NT2/D1 (cell line): ENCODE measurements around the gene CDKN2A.

Experiments
- DNase-seq: peaks from one replicate; pipeline ENCODE4 v3.0.0-alpha.2; 2011; ENCODE audit warnings: low read depth, low spot score
- H3K27me3 ChIP-seq: 2 replicates; pipeline ENCODE4 v1.6.0; 2011; ENCODE audit warnings: mild to moderate bottlenecking; ENCODE audit not compliant: insufficient read length, insufficient read depth
- H3K36me3 ChIP-seq: 2 replicates; pipeline ENCODE4 v1.6.1; 2011; ENCODE audit warnings: mild to moderate bottlenecking, low read length, mixed read lengths; ENCODE audit not compliant: insufficient read depth, insufficient read length
- H3K4me1 ChIP-seq: 2 replicates; pipeline ENCODE4 v1.5.1; 2011; ENCODE audit not compliant: insufficient read depth, insufficient read length
- H3K4me3 ChIP-seq: 2 replicates; pipeline ENCODE4 v1.5.1; 2011; ENCODE audit warnings: low read depth; ENCODE audit not compliant: insufficient read length
- H3K9ac ChIP-seq: 2 replicates; pipeline ENCODE4 v1.6.0; 2011; ENCODE audit warnings: low read depth; ENCODE audit not compliant: insufficient read length
- H3K9me3 ChIP-seq: 2 replicates; pipeline ENCODE4 v1.5.1; 2011; ENCODE audit warnings: mild to moderate bottlenecking, low read length; ENCODE audit not compliant: insufficient read depth
- SUZ12 ChIP-seq: IDR thresholded peaks from 2 replicates; pipeline ENCODE4 v1.6.1; 2011; ENCODE audit not compliant: insufficient read length, insufficient read depth; ENCODE audit errors: extremely low read depth
- YY1 ChIP-seq: IDR thresholded peaks from 2 replicates; pipeline ENCODE4 v1.6.1; 2011; ENCODE audit not compliant: insufficient read length, insufficient read depth
- ZNF274 ChIP-seq: IDR thresholded peaks from 2 replicates; pipeline ENCODE4 v1.6.1; 2011; ENCODE audit warnings: mild to moderate bottlenecking, low read depth, low read length

The CDKN2A gene

GRCh38 chr9:21974722-21975409, 19.3 kb downstream of the CDKN2A start:
- no peaks in the 10 kb centered on the region for H3K9me3 ChIP-seq
- H3K9ac ChIP-seq = peak overlapping the region; percentile 37
- TF ChIP-seq YY1 (no peak), SUZ12 (no peak), ZNF274 (no peak)
- DNase-seq = no peak
- H3K27me3 ChIP-seq = peaks cover 99% of the 10 kb centered on the region
- H3K4me3 ChIP-seq = peak overlapping the region; percentile 50
- no peaks in the 10 kb centered on the region for H3K4me1 ChIP-seq
- H3K36me3 ChIP-seq = no peaks in the 10 kb centered on the region

DNA sequence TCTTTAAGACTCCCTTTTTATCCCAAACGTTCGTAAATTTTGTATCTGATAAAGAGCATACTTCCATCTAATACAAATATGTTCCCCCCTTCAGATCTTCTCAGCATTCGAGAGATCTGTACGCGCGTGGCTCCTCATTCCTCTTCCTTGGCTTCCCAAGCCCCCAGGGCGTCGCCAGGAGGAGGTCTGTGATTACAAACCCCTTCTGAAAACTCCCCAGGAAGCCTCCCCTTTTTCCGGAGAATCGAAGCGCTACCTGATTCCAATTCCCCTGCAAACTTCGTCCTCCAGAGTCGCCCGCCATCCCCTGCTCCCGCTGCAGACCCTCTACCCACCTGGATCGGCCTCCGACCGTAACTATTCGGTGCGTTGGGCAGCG, 19.9 kb downstream of the CDKN2A start:
- TF ChIP-seq YY1 = no peak
- TF ChIP-seq ZNF274 = no peak
- no peak for TF ChIP-seq SUZ12
- Histone ChIP-seq H3K9me3 (no peaks in the 10 kb centered on the region), H3K27me3 (peaks cover 99% of the 10 kb centered on the region), H3K36me3 (no peaks in the 10 kb centered on the region), H3K4me3 (peak overlapping the region; percentile 50), H3K4me1 (no peaks in the 10 kb centered on the region), H3K9ac (peak overlapping the region; percentile 37)
- DNase-seq = no peak

DNA sequence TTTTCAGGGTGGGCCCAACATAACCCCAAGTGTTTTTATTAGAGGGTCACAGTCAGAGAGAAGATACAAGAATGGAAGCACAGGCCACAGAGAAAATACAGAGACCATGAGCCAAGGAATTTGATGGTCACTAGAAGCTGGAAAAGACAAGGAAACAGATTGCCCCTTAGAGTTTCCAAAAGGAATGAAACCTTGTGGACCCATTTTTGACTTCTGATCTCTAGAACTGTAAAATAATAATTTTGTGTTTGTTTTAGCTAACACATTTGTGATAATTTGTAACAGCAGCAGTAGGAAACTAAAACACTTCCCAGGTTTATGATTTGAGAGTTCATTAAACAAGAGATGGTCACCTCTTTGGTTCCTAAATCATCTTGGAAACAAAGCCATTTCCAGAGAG, 21.8 kb downstream of the CDKN2A start:
- Histone ChIP-seq H3K9ac (no peak overlapping the region), H3K27me3 (peaks cover 100% of the 10 kb centered on the region)

GRCh38 chr9:21970800-21971640, 23.2 kb downstream of the CDKN2A start:
- Histone ChIP-seq H3K4me1 (peaks cover 7% of the 10 kb centered on the region), H3K36me3 (no peaks in the 10 kb centered on the region), H3K9ac (no peak overlapping the region), H3K9me3 (no peaks in the 10 kb centered on the region), H3K27me3 (peaks cover 100% of the 10 kb centered on the region), H3K4me3 (peak overlapping the region; percentile 19)
- peak; percentile 97 for TF ChIP-seq SUZ12
- no peak for TF ChIP-seq ZNF274
- DNase-seq = no peak

More for the DNA sequence above, 21.8 kb downstream of the CDKN2A start:
- H3K36me3 ChIP-seq = no peaks in the 10 kb centered on the region
- peaks cover 5% of the 10 kb centered on the region for H3K4me1 ChIP-seq
- no peak for DNase-seq
- no peak overlapping the region for H3K4me3 ChIP-seq
- no peak for TF ChIP-seq ZNF274
- TF ChIP-seq YY1 = no peak
- TF ChIP-seq SUZ12 = no peak
- no peaks in the 10 kb centered on the region for H3K9me3 ChIP-seq

GRCh38 chr9:21969951-21970799, 24.0 kb downstream of the CDKN2A start:
- H3K36me3 ChIP-seq = no peaks in the 10 kb centered on the region
- H3K4me1 ChIP-seq = peaks cover 10% of the 10 kb centered on the region
- H3K9ac ChIP-seq = no peak overlapping the region
- TF ChIP-seq YY1 = no peak
- no peak for TF ChIP-seq SUZ12
- TF ChIP-seq ZNF274 = no peak
- H3K27me3 ChIP-seq = peaks cover 100% of the 10 kb centered on the region
- H3K4me3 ChIP-seq = peak overlapping the region; percentile 19
- no peaks in the 10 kb centered on the region for H3K9me3 ChIP-seq
- no peak for DNase-seq

GRCh38 chr9:21969011-21969940, 24.9 kb downstream of the CDKN2A start:
- Histone ChIP-seq H3K4me1 (peaks cover 10% of the 10 kb centered on the region), H3K4me3 (no peak overlapping the region), H3K9me3 (no peaks in the 10 kb centered on the region), H3K36me3 (no peaks in the 10 kb centered on the region), H3K27me3 (peaks cover 100% of the 10 kb centered on the region), H3K9ac (no peak overlapping the region)
- TF ChIP-seq ZNF274 (no peak), SUZ12 (no peak), YY1 (no peak)
- no peak for DNase-seq
